Activated naive CD8-positive, alpha-beta T cell treated with anti-CD3 and anti-CD28 coated beads, Interleukin-2, amount 10 ng/mL, durations not matched to agents 7 days and 5 days (primary cell): ENCODE measurements around the gene N4BP2L2. TPM values are rescaled to one million over a fixed set of nuclear protein-coding genes. Genes with fewer than 3 reads are reported as not detected.

Source experiments
- ATAC-seq: fragments of 150-1000 bp; cut with Tn5 transposase; one replicate; pipeline ENCODE4 v1.10.0; 2021; ENCODE audit warnings: low read depth, moderate library complexity
- POLR2A ChIA-PET: fragments of 350-600 bp; sonication (Branson Sonifier 250); formaldehyde crosslinking; loops from one replicate; lab custom pipeline; 2021; ENCODE audit warnings: antibody characterized with exemption; lab: Charles Lee
- DNase-seq: peaks from one replicate; pipeline ENCODE4 v3.0.0; 2021
- H3K27ac Mint-ChIP-seq: one replicate; pipeline ENCODE4 v1.8.0; 2022; ENCODE audit warnings: mild to moderate bottlenecking, mixed read lengths
- H3K27me3 Mint-ChIP-seq: one replicate; pipeline ENCODE4 v1.8.0; 2022; ENCODE audit warnings: mild to moderate bottlenecking, moderate library complexity, mixed read lengths
- H3K36me3 Mint-ChIP-seq: one replicate; pipeline ENCODE4 v1.8.0; 2021; ENCODE audit warnings: mild to moderate bottlenecking, mixed read lengths
- H3K4me1 Mint-ChIP-seq: one replicate; pipeline ENCODE4 v1.8.0; 2021; ENCODE audit warnings: mixed read lengths
- H3K4me3 Mint-ChIP-seq: one replicate; pipeline ENCODE4 v1.8.0; 2022; ENCODE audit warnings: mild to moderate bottlenecking, moderate library complexity, mixed read lengths
- H3K9me3 Mint-ChIP-seq: one replicate; pipeline ENCODE4 v1.8.0; 2021; ENCODE audit warnings: mixed read lengths
- total RNA-seq, 2 experiments: library from RNA; stranded (reverse); gene quantifications; one replicate each; pipeline ENCODE4 v1.2.3, GENCODE V29; 2021

N4BP2L2 gene
- total RNA-seq, 2 experiments from 2014 or later: 160 to 180 TPM

DNA sequence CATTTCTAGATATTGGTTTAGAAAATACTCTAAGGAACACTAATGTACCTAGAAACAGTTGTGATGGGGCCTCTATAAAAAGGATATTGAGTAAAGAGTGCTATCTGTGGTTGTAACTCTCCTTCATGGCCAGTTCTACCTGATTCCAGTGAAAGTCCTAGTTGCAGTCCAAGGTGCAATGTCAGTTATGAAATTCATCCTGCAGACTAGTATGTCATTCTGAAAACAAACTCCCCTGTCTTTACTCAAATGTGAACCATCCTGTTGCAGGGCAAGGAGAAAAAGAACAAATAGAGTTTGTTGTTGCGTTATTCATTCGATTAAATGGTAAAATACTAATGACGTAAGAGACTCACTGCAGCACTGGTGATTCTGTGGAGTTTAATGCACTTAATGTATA lies 92.4 kb downstream of the N4BP2L2 start:
- H3K27ac Mint-ChIP-seq: no peak overlapping the region
- DNase-seq: no peak
- peaks cover 3% of the 10 kb centered on the region for H3K9me3 Mint-ChIP-seq
- peaks cover 4% of the 10 kb centered on the region for H3K36me3 Mint-ChIP-seq
- peaks cover 12% of the 10 kb centered on the region for H3K4me1 Mint-ChIP-seq
- no peak overlapping the region for H3K4me3 Mint-ChIP-seq
- ATAC-seq: no peak
- H3K27me3 Mint-ChIP-seq: no peaks in the 10 kb centered on the region
- POLR2A ChIA-PET: no interaction called here

DNA sequence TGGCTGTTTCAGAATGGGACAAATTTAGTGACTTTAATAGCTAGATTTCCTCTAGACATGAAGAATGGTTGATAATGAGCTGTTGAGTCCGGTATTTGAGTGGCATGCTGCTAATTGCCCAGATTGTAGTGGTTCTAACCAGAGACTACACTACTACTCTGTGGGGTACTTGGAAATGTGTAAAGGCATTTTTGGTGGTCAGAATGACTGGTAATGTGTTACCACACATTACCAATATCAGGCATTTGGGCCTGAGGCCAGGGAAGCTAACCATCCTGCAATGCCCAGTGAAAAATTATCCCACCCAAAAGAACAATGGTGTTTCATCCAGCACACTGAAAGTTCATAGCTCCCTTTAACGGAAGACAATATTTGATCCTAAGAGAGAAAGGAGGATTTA lies 93.1 kb downstream of the N4BP2L2 start:
- H3K27me3 Mint-ChIP-seq: no peaks in the 10 kb centered on the region
- no peak overlapping the region for H3K27ac Mint-ChIP-seq
- no peaks in the 10 kb centered on the region for H3K36me3 Mint-ChIP-seq
- DNase-seq (no peak), ATAC-seq (no peak)
- H3K4me1 Mint-ChIP-seq: peaks cover 12% of the 10 kb centered on the region
- no peak overlapping the region for H3K4me3 Mint-ChIP-seq
- no peaks in the 10 kb centered on the region for H3K9me3 Mint-ChIP-seq
- POLR2A ChIA-PET: no interaction called here

DNA sequence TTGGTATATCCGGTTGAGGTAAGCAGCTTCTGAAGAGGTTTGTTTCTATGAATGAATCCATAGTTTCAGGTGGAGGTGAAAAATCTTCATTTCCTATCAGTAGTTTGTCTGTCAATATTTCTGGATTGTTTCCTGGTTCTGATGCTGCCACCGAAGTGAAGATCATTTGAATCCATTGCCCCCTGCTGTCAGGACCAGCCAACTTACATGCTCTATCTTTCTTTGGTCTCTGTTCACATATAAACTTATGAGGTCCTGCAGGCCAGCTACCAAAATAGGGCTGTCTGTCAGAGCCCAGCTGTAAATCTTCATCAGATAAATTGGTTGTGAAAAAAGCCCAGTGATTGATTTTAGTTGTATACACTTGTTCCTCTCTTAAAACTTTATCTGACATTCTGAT lies 95.5 kb downstream of the N4BP2L2 start:
- no peak overlapping the region for H3K4me3 Mint-ChIP-seq
- H3K9me3 Mint-ChIP-seq: no peaks in the 10 kb centered on the region
- POLR2A ChIA-PET: interaction anchor here (1.1 kb wide), 1 partner anchor 16 kb away, joined by 3 read pairs; no protein-coding TSS in a partner anchor
- H3K4me1 Mint-ChIP-seq: peaks cover 8% of the 10 kb centered on the region
- no peaks in the 10 kb centered on the region for H3K27me3 Mint-ChIP-seq
- ATAC-seq (peak; percentile 78), DNase-seq (no peak)
- no peaks in the 10 kb centered on the region for H3K36me3 Mint-ChIP-seq
- peak overlapping the region; percentile 47 for H3K27ac Mint-ChIP-seq

DNA sequence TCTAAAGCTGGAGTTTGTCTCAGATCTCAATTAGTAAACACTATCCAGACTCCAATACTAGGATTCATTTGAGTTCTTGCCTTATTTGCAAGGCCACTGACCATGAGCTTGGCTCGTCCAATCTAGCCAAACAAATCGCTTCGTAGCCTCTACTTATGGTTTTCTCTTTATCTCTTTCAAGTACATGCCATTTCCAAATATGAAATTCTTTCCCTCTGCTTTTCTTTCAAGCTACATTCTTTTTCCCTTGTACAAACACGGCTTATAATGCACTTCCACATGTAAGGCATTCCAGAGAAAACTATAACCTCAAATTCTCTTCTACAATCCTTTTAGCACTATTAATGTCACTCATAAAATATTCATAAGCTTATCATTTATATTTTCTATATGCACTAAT lies 99.7 kb downstream of the N4BP2L2 start:
- no peak overlapping the region for H3K4me3 Mint-ChIP-seq
- no peak for DNase-seq
- H3K27me3 Mint-ChIP-seq: no peaks in the 10 kb centered on the region
- ATAC-seq: no peak
- H3K36me3 Mint-ChIP-seq: no peaks in the 10 kb centered on the region
- H3K4me1 Mint-ChIP-seq: peaks cover 5% of the 10 kb centered on the region
- H3K27ac Mint-ChIP-seq: no peak overlapping the region
- POLR2A ChIA-PET: interaction anchor here (3.1 kb wide), 1 partner anchor 11 kb away, joined by 15 read pairs; the partner anchor contains the start of gene N4BP2L1
- no peaks in the 10 kb centered on the region for H3K9me3 Mint-ChIP-seq

DNA sequence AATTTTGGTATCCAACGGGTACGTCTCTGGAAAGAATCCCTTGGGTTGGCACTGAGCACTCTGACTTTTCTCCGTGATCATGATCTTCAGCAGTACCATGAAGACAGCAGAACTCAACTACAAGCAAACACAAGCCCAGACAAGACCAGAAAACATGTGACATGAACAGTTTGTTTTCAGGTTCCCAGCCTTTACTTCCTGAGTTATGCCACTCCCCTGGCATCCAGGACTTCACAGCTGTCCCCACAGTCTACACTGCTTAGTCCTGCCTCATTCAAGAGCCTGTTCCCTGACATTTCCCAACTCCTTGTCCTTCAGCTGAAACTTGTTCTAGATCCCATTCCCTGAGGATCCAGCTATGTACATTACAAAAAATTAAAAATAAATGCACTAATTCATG lies 105.7 kb downstream of the N4BP2L2 start:
- Mint-ChIP-seq H3K27ac (no peak overlapping the region), H3K4me3 (no peak overlapping the region), H3K9me3 (no peaks in the 10 kb centered on the region), H3K27me3 (no peaks in the 10 kb centered on the region), H3K36me3 (no peaks in the 10 kb centered on the region), H3K4me1 (peaks cover 19% of the 10 kb centered on the region)
- POLR2A ChIA-PET: no interaction called here
- ATAC-seq (no peak), DNase-seq (no peak)

DNA sequence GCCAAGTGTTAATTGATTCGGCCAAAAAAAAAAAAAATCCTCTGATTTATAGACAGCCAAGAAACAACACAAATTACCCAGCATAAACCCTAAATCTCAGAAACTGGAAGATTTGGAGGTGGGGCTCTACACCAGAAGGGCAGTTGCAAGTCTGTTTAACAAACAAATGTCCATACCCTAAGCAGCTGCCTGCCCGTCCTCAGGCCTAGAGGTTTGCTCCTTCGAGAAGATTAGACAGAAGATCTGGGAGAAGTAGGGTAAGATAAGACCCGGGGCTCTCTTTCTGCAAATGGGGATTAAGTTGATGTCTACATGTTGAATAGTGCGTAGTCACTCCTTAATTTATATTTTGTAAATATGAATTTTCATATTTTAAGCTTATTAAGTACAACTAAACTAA lies 107.2 kb downstream of the N4BP2L2 start:
- ATAC-seq (no peak), DNase-seq (no peak)
- no peaks in the 10 kb centered on the region for H3K36me3 Mint-ChIP-seq
- H3K9me3 Mint-ChIP-seq: no peaks in the 10 kb centered on the region
- H3K27ac Mint-ChIP-seq: no peak overlapping the region
- no peak overlapping the region for H3K4me3 Mint-ChIP-seq
- POLR2A ChIA-PET: interaction anchor here (0.7 kb wide), 1 partner anchor 126 kb away, joined by 4 read pairs; no protein-coding TSS in a partner anchor
- peaks cover 24% of the 10 kb centered on the region for H3K4me1 Mint-ChIP-seq
- H3K27me3 Mint-ChIP-seq: no peaks in the 10 kb centered on the region

DNA sequence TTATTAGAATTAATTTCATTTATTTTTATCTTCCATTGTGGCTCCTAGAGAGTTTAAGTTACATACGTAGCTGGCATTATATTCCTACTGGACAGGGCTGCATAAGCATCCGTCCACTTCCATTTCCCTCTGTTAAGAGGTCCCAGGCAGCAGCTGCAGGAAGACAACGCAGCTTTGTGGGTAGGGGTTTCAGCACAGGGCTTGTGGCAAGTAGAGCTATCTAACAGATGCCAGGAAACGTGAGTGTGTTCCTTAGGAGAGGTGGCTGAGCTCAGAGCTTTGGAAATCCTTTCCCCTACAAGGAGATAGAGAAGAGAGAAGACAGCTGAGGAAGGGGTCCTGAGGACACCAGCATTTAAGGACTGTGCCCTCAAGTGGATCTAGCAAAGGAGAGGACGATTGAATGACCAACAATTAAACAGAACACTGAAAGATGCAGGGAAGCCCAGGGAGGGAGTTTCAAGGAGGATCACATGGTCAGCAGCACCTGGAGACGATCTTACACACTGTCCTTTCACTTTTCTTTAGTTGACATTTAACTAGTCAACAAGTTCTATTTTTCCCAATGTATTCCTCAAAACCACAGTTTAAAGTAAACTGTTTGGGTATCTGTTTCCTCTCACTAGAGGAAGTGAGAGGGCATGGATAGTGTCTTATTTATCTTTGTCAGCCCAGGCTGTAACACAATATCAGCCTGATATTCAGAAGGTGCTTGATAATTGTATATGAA lies 108.4 kb downstream of the N4BP2L2 start:
- Mint-ChIP-seq H3K9me3 (no peaks in the 10 kb centered on the region), H3K27me3 (no peaks in the 10 kb centered on the region), H3K4me3 (peak overlapping the region; percentile 5), H3K27ac (peak overlapping the region; percentile 70), H3K36me3 (peaks cover 7% of the 10 kb centered on the region), H3K4me1 (peaks cover 33% of the 10 kb centered on the region)
- ATAC-seq (no peak), DNase-seq (no peak)
- POLR2A ChIA-PET: no interaction called here

DNA sequence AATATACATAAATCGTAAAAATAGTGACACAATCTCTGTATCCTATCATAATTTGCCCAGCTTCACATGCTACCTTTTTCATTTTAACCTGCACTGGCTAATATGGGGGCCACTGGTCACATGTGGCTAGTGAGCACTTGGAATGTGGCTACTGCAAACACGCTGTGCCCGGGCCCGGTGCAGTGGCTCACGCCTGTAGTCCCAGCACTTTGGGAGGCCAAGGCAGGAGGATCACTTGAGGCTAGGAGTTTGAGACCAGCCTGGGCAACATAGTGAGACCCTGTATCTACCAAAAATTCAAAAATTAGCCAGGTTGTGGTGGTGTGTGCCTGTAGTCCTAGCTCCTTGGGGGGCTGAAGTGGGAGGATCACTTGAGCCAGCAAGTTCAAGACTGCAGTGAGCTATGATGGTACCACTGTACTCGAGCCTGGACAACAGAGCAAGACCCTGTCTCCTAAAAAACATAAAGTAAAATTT lies 109.1 kb downstream of the N4BP2L2 start:
- Mint-ChIP-seq H3K27ac (peak overlapping the region; percentile 48), H3K4me3 (no peak overlapping the region), H3K4me1 (peaks cover 35% of the 10 kb centered on the region), H3K9me3 (no peaks in the 10 kb centered on the region), H3K36me3 (peaks cover 9% of the 10 kb centered on the region), H3K27me3 (no peaks in the 10 kb centered on the region)
- DNase-seq (no peak), ATAC-seq (no peak)
- POLR2A ChIA-PET: interaction anchor here (0.6 to 5.2 kb wide), 3 partner anchors 39 to 114 kb away, joined by 3 to 60 read pairs (median 25); partner anchors contain the start of genes BRCA2, N4BP2L2 and ZAR1L

DNA sequence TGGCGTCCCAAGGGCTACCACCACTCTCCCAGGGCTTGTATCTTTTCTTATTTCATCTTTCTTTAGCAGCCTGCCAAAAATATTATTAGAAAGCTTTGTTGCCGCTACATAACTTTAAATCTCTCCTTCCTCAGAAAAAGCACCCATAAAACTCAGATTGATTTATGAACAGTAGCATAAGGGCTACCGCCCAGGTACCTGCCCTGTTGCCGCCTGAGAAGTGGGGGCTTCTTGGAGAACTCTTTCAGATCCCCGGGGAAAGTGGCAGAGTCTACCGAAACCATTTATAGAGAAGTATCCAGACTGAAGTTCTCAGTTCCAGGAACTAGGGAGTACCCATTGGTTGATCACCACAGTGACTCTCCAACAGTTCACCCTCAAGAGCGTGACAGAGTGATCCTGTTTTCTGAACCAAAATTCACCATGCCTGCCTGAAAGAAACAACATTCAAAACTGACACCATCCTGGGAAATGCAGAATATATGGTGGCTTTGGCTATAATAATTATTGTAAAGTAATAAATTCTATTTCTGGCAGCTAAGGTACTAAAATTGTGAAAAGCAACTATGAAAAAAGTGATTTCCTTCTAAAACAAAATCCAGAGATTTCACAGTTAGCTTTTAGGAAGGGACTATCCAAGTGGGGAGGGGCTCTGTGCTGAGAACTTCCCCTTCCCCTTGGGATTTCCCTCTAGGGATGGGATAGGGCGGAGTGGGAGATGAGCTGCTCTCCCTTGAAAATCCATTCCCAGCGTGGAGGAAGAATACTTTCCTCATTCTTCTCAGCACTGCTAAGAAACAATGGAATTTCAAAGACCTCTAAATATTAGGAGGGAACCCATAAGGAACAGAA lies 109.8 kb downstream of the N4BP2L2 start:
- no peak for DNase-seq
- peaks cover 3% of the 10 kb centered on the region for H3K9me3 Mint-ChIP-seq
- ATAC-seq: no peak
- H3K4me3 Mint-ChIP-seq: peak overlapping the region; percentile 96
- POLR2A ChIA-PET: interaction anchor here (0.6 to 5.2 kb wide), 9 partner anchors 7 to 113 kb away, joined by 3 to 60 read pairs (median 4); partner anchors contain the start of genes BRCA2, N4BP2L2 and ZAR1L
- H3K36me3 Mint-ChIP-seq: peaks cover 15% of the 10 kb centered on the region
- H3K4me1 Mint-ChIP-seq: peaks cover 42% of the 10 kb centered on the region
- H3K27me3 Mint-ChIP-seq: no peaks in the 10 kb centered on the region
- peak overlapping the region; percentile 97 for H3K27ac Mint-ChIP-seq

DNA sequence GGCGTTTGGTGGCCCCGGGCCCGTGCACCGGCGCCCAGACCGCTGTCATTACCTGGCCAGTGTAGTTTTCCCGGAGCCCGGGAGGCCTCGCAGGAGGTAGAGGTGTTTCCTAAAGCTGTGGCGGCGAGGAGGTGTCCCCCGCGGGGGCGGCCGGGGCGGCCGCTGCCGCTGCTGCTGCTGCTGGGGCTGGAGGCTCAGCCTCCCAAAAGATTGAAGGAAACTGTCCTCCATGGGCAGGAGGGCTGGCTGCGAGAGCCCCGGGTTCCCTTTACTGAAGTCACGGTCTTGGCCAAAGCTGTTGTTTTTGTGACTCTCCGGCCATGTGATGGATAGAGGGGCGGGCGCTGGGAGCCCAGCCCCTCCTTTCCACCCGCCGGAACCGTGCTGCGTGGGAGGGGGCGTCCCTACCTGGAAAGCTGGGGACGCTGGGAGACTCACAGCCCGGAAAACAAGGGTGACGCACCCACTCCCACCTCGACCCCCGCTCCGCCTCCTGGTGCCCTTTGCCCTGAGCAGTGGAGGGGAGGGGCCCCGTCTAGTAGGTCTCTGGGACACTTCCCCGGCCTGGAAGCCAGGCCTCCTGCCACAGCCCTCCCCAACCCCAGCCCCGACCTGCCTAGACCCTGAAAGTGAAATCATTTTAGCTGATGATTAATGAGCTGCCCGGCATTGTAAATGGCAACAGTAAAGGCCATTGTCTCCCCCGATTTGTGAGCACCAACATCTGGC lies 110.6 kb downstream of the N4BP2L2 start, which contains the start of gene N4BP2L1:
N4BP2L1 (minus strand) TSS at position 279 of the 729 bp plus-strand sequence; CDS start at position 231, 48 bp downstream.
- peaks cover 46% of the 10 kb centered on the region for H3K4me1 Mint-ChIP-seq
- peak; percentile 69 for ATAC-seq
- peak within 1 kb of the TSS; percentile 96 for H3K4me3 Mint-ChIP-seq
- H3K36me3 Mint-ChIP-seq: peaks cover 19% of the 10 kb centered on the region
- H3K27me3 Mint-ChIP-seq: no peaks in the 10 kb centered on the region
- POLR2A ChIA-PET: interaction anchor here (1.0 to 5.2 kb wide), 10 partner anchors 8 to 112 kb away, joined by 3 to 60 read pairs (median 4); partner anchors contain the start of genes BRCA2, N4BP2L2 and ZAR1L
- H3K27ac Mint-ChIP-seq: peak within 1 kb of the TSS; percentile 97
- peaks cover 6% of the 10 kb centered on the region for H3K9me3 Mint-ChIP-seq
- peak; percentile 79 for DNase-seq

DNA sequence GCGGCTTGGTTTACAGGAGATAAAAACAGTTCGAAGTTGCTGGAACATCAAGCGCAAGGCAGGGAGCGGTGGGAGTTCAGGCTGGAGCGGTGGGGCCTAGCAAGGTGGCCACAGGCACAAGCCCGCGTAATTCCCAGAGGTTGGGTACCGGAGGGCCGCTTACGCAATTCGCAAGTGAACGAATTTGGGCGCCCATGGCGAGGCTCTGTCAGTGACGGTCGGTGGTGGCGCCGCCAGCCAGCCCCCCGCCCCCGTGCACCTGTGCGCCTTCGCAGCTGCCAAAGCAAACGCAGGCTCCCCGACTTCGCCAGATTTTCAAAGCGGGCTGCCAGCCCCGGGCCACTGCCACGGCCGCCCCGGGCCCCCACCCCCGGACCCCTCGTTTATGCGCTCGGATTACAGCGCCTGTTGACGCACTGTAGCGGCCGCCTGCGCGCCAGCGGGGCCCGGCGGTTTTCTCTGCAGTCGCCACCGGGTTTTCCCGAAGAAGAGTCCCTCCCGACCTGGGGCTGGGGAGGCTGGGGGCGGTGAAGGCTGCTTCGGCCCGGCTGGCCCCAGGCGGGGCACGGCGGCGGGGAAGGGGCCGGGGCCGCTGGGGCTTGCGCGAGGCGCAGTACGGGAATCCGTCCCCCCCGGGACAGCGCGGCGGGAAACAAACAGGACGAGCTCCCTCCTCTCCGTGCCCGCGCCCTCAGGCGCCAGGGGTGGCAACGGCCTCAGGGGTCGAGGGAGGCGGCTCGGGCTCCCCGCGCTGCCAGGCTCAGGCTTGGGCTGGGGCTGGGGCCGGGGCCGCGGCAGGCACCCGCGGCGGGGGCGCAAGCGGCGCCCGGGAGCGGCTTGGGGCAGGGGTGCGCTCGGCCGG lies 111.4 kb downstream of the N4BP2L2 start:
- ATAC-seq: peak; percentile 17
- Mint-ChIP-seq H3K4me1 (peaks cover 44% of the 10 kb centered on the region), H3K9me3 (peaks cover 8% of the 10 kb centered on the region), H3K4me3 (peak overlapping the region; percentile 88), H3K27me3 (no peaks in the 10 kb centered on the region), H3K36me3 (peaks cover 27% of the 10 kb centered on the region), H3K27ac (peak overlapping the region; percentile 95)
- DNase-seq: peak; percentile 73
- POLR2A ChIA-PET: interaction anchor here (1.1 to 5.2 kb wide), 8 partner anchors 9 to 112 kb away, joined by 3 to 60 read pairs (median 7); partner anchors contain the start of genes BRCA2, N4BP2L2 and ZAR1L
